Liver (tissue), 3 donors: ENCODE results near the gene STXBP6.

Experiments
- GABPA ChIP-seq, 2 donors: IDR thresholded peaks in 1 of 2; conservative IDR thresholded peaks in 1 of 2; 2 replicates each; pipeline ENCODE4 v1.6.1; 2016; ENCODE audit warnings: antibody characterized with exemption in 2 of 2, mild to moderate bottlenecking in 1 of 2, moderate library complexity in 1 of 2
- SP1 ChIP-seq: IDR thresholded peaks from 2 replicates; pipeline ENCODE4 v1.6.1; 2018; ENCODE audit warnings: antibody characterized with exemption, mild to moderate bottlenecking
- TF ChIP-seq, protein P1 (sequence below): fragments of 150-350 bp; IDR thresholded peaks from 2 replicates; pipeline ENCODE4 v1.5.1; 2017; ENCODE audit warnings: improper control_type of control experiment, low read depth, low read length; ENCODE audit not compliant: missing input control
- TF ChIP-seq, protein P2 (sequence below): IDR thresholded peaks from 2 replicates; pipeline ENCODE4 v1.6.1; 2016; ENCODE audit warnings: antibody characterized with exemption
- donor health status: healthy.
- donor health status: healthy.

DNA sequence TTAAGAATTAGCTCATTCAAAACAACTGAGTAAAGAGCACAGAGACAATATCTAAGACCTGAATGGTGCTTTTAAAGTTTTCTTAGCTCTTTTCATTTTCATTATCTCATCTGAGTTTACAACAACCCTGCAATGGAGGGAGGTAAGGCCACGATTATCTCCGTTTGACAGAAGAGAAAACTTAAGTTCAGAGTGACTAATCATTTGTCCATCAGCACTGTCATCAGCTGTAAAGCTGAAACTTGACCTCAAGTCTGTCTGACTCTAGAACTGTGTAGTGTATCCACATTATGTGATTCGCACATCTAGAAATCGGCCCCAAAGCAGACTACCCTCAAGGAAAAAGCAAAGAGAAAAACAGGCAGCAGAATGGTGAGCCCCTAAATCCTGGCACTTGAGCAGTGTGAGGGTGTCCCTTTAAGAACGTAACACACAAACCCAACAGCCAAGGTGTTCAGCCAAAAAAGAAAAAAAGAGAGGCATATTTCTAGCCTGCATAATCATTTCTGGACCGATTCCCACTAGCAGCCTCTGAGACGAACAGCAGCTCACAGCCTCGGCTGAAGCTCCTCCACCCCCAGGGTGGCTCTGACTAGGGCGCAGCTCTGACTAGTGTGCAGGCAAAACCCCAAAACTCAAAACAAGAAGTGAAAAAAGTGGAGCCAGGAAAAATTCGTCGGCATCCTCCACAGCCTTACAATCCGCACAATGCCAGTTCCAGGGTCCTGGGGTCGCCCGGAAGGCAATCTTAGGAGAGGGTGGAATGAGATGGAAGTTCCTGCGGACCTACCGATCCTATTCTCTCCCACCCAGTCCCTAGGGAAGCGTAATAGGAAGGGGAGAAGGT, 1.6 kb downstream of the STXBP6 start:
- TF ChIP-seq SP1 = no peak
- TF ChIP-seq GABPA (IDR thresholded peaks at IDR 0.05 in 1 of 2, conservative IDR thresholded peaks at IDR 0.05 in 1 of 2) = no peak
- TF ChIP-seq, protein P1, sequence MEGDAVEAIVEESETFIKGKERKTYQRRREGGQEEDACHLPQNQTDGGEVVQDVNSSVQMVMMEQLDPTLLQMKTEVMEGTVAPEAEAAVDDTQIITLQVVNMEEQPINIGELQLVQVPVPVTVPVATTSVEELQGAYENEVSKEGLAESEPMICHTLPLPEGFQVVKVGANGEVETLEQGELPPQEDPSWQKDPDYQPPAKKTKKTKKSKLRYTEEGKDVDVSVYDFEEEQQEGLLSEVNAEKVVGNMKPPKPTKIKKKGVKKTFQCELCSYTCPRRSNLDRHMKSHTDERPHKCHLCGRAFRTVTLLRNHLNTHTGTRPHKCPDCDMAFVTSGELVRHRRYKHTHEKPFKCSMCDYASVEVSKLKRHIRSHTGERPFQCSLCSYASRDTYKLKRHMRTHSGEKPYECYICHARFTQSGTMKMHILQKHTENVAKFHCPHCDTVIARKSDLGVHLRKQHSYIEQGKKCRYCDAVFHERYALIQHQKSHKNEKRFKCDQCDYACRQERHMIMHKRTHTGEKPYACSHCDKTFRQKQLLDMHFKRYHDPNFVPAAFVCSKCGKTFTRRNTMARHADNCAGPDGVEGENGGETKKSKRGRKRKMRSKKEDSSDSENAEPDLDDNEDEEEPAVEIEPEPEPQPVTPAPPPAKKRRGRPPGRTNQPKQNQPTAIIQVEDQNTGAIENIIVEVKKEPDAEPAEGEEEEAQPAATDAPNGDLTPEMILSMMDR = no peak
- TF ChIP-seq, protein P2, sequence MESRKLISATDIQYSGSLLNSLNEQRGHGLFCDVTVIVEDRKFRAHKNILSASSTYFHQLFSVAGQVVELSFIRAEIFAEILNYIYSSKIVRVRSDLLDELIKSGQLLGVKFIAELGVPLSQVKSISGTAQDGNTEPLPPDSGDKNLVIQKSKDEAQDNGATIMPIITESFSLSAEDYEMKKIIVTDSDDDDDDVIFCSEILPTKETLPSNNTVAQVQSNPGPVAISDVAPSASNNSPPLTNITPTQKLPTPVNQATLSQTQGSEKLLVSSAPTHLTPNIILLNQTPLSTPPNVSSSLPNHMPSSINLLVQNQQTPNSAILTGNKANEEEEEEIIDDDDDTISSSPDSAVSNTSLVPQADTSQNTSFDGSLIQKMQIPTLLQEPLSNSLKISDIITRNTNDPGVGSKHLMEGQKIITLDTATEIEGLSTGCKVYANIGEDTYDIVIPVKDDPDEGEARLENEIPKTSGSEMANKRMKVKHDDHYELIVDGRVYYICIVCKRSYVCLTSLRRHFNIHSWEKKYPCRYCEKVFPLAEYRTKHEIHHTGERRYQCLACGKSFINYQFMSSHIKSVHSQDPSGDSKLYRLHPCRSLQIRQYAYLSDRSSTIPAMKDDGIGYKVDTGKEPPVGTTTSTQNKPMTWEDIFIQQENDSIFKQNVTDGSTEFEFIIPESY = no peak
